PC-9 (cell line): Measurements from ENCODE around the gene GPR33. TPM values are rescaled to one million over a fixed set of nuclear protein-coding genes. Genes with fewer than 3 reads are reported as not detected.
A peak's percentile ranks its signal among the peaks of the same experiment; 100 is the strongest.

ENCODE experiments used
- BruUV-seq: library from RNA; stranded (reverse); fragments of 400-500 nt; replicated peaks from 2 replicates; lab custom pipeline; 2021; lab: Mats Ljungman, UMichigan
- CTCF ChIA-PET: fragments of 300-600 bp; sonication (Branson Sonifier 250); formaldehyde crosslinking; loops from one replicate; lab custom pipeline; 2022; ENCODE audit warnings: antibody characterized with exemption; lab: Charles Lee
- POLR2A ChIA-PET: fragments of 300-600 bp; sonication (Branson Sonifier 250); formaldehyde crosslinking; loops from one replicate; lab custom pipeline; 2022; ENCODE audit warnings: antibody characterized with exemption; ENCODE audit not compliant: unreplicated experiment; lab: Charles Lee
- DNase-seq, 2 experiments: peaks; one replicate each; pipeline versions ENCODE4 v3.0.0 to v3.0.0-alpha.2; 2015 to 2022; ENCODE audit warnings: mixed read lengths in 1 of 2
- H2AFZ ChIP-seq: fragments of 200-600 bp; sonication (generic); 2 replicates; pipeline ENCODE4 v1.8.1; 2017; ENCODE audit warnings: antibody characterized with exemption
- H3F3A ChIP-seq: fragments of 200-600 bp; sonication (generic); 2 replicates; pipeline ENCODE4 v1.8.1; 2017; ENCODE audit warnings: antibody characterized with exemption, mild to moderate bottlenecking, low read depth; ENCODE audit not compliant: insufficient read depth
- H3K27ac ChIP-seq: fragments of 200-600 bp; sonication (generic); 2 replicates; pipeline ENCODE4 v1.6.1; 2016; ENCODE audit warnings: mixed run types
- H3K27me3 ChIP-seq: fragments of 200-600 bp; sonication (generic); 2 replicates; pipeline ENCODE4 v1.6.1; 2016; ENCODE audit warnings: low read depth, mixed run types; ENCODE audit not compliant: insufficient read depth
- H3K36me3 ChIP-seq: fragments of 200-600 bp; sonication (generic); 2 replicates; pipeline ENCODE4 v1.6.1; 2016; ENCODE audit warnings: low read depth, mixed run types
- H3K4me1 ChIP-seq: fragments of 200-600 bp; sonication (generic); replicated peaks from 2 replicates; pipeline ENCODE4 v1.6.1; 2016; ENCODE audit warnings: mixed run types; ENCODE audit not compliant: insufficient read depth
- H3K4me2 ChIP-seq: fragments of 200-600 bp; sonication (generic); 2 replicates; pipeline ENCODE4 v1.6.1; 2017; ENCODE audit warnings: mixed run types
- H3K4me3 ChIP-seq: fragments of 200-600 bp; sonication (generic); 2 replicates; pipeline ENCODE4 v1.6.1; 2016; ENCODE audit warnings: mixed run types
- H3K79me2 ChIP-seq: fragments of 200-600 bp; sonication (generic); 2 replicates; pipeline ENCODE4 v1.6.1; 2017; ENCODE audit warnings: low read depth, mixed run types
- H3K9me2 ChIP-seq: fragments of 200-600 bp; sonication (generic); 2 replicates; pipeline ENCODE4 v1.8.1; 2017; ENCODE audit warnings: mild to moderate bottlenecking; ENCODE audit not compliant: insufficient read depth
- H3K9me3 ChIP-seq: fragments of 200-600 bp; sonication (generic); 2 replicates; pipeline ENCODE4 v1.8.1; 2016; ENCODE audit warnings: low read depth; ENCODE audit not compliant: insufficient read depth
- H4K20me1 ChIP-seq: fragments of 200-600 bp; sonication (generic); 2 replicates; pipeline ENCODE4 v1.8.1; 2017; ENCODE audit not compliant: insufficient read depth
- CTCF ChIP-seq: fragments of 200-600 bp; sonication (generic); conservative IDR thresholded peaks from 2 replicates; pipeline ENCODE4 v1.6.1; 2017; ENCODE audit warnings: mixed run types, antibody characterized with exemption, mild to moderate bottlenecking, moderate library complexity
- EZH2 ChIP-seq: fragments of 200-600 bp; sonication (generic); IDR thresholded peaks from 2 replicates; pipeline ENCODE4 v1.8.0; 2017; ENCODE audit warnings: antibody characterized with exemption, low read depth
- intact Hi-C: fragments of 100-400 bp; cut with micrococcal nuclease; formaldehyde crosslinking; loops from one replicate; pipeline ENCODE4 v1.10.0; 2022; ENCODE audit not compliant: unreplicated experiment
- total RNA-seq: library from RNA; stranded (reverse); gene quantifications from 2 replicates; pipeline ENCODE4 v1.2.3, GENCODE V29; 2021

Gene GPR33
- total RNA-seq, 1 experiment from 2014 or later: not detected

GRCh38 chr14:31457665-31458659, 29.9 kb downstream of the GPR33 start:
- TF ChIP-seq EZH2: no peak
- peak overlapping the region; percentile 93 for H2AFZ ChIP-seq
- H3K36me3 ChIP-seq: no peaks in the 10 kb centered on the region
- no peak for DNase-seq
- ChIA-PET CTCF (interaction anchor here (0.6 to 1.2 kb wide), 3 partner anchors 48 to 768 kb away, joined by 4 to 5 read pairs (median 4); no protein-coding TSS in a partner anchor), POLR2A (interaction anchor here (0.5 kb wide), 2 partner anchors 249 to 755 kb away, joined by 5 read pairs; no protein-coding TSS in a partner anchor)
- H3F3A ChIP-seq: no peaks in the 10 kb centered on the region
- H3K27ac ChIP-seq: peak overlapping the region; percentile 16; the same call in 1 of the 2 replicates
- no TSS peak for BruUV-seq
- no peaks in the 10 kb centered on the region for H3K27me3 ChIP-seq
- H3K4me3 ChIP-seq: peak overlapping the region; percentile 62; the same call in 1 of the 2 replicates
- peaks cover 9% of the 10 kb centered on the region; the same call in 1 of the 2 replicates for H3K79me2 ChIP-seq
- intact Hi-C loops: loop anchor here (1.0 to 10.0 kb wide), 3 partner anchors 16 to 797 kb away; partner anchors contain the start of gene ARHGAP5
- H4K20me1 ChIP-seq: no peaks in the 10 kb centered on the region
- peaks cover 13% of the 10 kb centered on the region; the same call in 1 of the 2 replicates for H3K4me1 ChIP-seq
- H3K9me3 ChIP-seq: no peaks in the 10 kb centered on the region
- peak overlapping the region; percentile 77 for H3K4me2 ChIP-seq
- no peaks in the 10 kb centered on the region for H3K9me2 ChIP-seq

- Histone ChIP-seq H3K4me1 (peaks cover 13% of the 10 kb centered on the region; the same call in 1 of the 2 replicates), H3K9me2 (no peaks in the 10 kb centered on the region), H3K4me2 (peak within 1 kb of the TSS; percentile 77), H3K4me3 (peak within 1 kb of the TSS; percentile 62), H3K9me3 (no peaks in the 10 kb centered on the region), H3K79me2 (peaks cover 9% of the 10 kb centered on the region; the same call in 1 of the 2 replicates), H2AFZ (peak within 1 kb of the TSS; percentile 93), H3K27ac (peak within 1 kb of the TSS; percentile 68), H4K20me1 (no peaks in the 10 kb centered on the region), H3K36me3 (no peaks in the 10 kb centered on the region), H3F3A (no peaks in the 10 kb centered on the region), H3K27me3 (no peaks in the 10 kb centered on the region)
- peak; percentile 81 to 86 for DNase-seq
- intact Hi-C loops: loop anchor here (1.0 to 10.0 kb wide), 3 partner anchors 15 to 798 kb away; partner anchors contain the start of gene ARHGAP5
- TF ChIP-seq CTCF (no peak), EZH2 (no peak)
- BruUV-seq: TSS peak; percentile 95
- CTCF ChIA-PET: interaction anchor here (1.0 to 1.2 kb wide), 2 partner anchors 48 to 374 kb away, joined by 4 read pairs; no protein-coding TSS in a partner anchor
- POLR2A ChIA-PET: interaction anchor here (0.5 kb wide), 2 partner anchors 248 to 755 kb away, joined by 5 read pairs; no protein-coding TSS in a partner anchor
Measured at GRCh38 chr14:31456841-31457664, 30.8 kb downstream of the GPR33 start, which contains the start of gene DTD2. TSS of gene DTD2 (minus strand) at chr14:31457506. CDS start at chr14:31457393, 113 bp downstream.

GRCh38 chr14:31449971-31450610, 37.7 kb downstream of the GPR33 start:
- no peak overlapping the region for H3K27ac ChIP-seq
- peak in 1 of 2 experiments; percentile 36 for DNase-seq
- no peaks in the 10 kb centered on the region for H3F3A ChIP-seq
- H3K79me2 ChIP-seq: no peaks in the 10 kb centered on the region
- ChIA-PET CTCF (interaction anchor here (0.6 to 0.7 kb wide), 2 partner anchors 32 to 252 kb away, joined by 3 read pairs; no protein-coding TSS in a partner anchor), POLR2A (interaction anchor here (0.6 kb wide), 1 partner anchor 56 kb away, joined by 3 read pairs; no protein-coding TSS in a partner anchor)
- BruUV-seq: no TSS peak
- no peaks in the 10 kb centered on the region for H3K36me3 ChIP-seq
- no peaks in the 10 kb centered on the region for H3K9me3 ChIP-seq
- no peaks in the 10 kb centered on the region for H4K20me1 ChIP-seq
- H3K4me3 ChIP-seq: no peak overlapping the region
- TF ChIP-seq CTCF (peak; percentile 69), EZH2 (no peak)
- 0 out of 2 replicates have a peak, but pooled peaks cover 6% of the 10 kb centered on the region for H3K4me1 ChIP-seq
- no peaks in the 10 kb centered on the region for H3K27me3 ChIP-seq
- intact Hi-C loops: loop anchor here (10.0 kb wide), 1 partner anchor 805 kb away; no protein-coding TSS in a partner anchor
- H2AFZ ChIP-seq: no peak overlapping the region
- no peaks in the 10 kb centered on the region for H3K9me2 ChIP-seq
- H3K4me2 ChIP-seq: no peak overlapping the region
